Coronary artery (tissue), 2 donors: ENCODE results near the gene WNK2.
A peak's percentile ranks its signal among the peaks of the same experiment; 100 is the strongest.

Source experiments
- DNase-seq: peaks from one replicate; pipeline ENCODE4 v3.0.0-alpha.2; 2017; ENCODE audit warnings: low spot score
- H3K27ac ChIP-seq, 2 donors: fragments of 200-600 bp; sonication (generic); one replicate each; pipeline ENCODE4 v1.5.1; 2016 to 2019
- H3K4me3 ChIP-seq: fragments of 200-600 bp; sonication (generic); 2 replicates; pipeline ENCODE4 v1.5.1; 2016; ENCODE audit warnings: mild to moderate bottlenecking, moderate library complexity
- TF ChIP-seq, protein P1 (sequence below): fragments of 200-600 bp; sonication (generic); IDR thresholded peaks from one replicate; pipeline ENCODE4 v1.5.1; 2019; ENCODE audit warnings: antibody characterized with exemption

Gene WNK2

GRCh38 chr9:93315118-93315517 lies 131.2 kb downstream of the WNK2 start:
- no peak overlapping the region for H3K27ac ChIP-seq
- TF ChIP-seq, protein P1, sequence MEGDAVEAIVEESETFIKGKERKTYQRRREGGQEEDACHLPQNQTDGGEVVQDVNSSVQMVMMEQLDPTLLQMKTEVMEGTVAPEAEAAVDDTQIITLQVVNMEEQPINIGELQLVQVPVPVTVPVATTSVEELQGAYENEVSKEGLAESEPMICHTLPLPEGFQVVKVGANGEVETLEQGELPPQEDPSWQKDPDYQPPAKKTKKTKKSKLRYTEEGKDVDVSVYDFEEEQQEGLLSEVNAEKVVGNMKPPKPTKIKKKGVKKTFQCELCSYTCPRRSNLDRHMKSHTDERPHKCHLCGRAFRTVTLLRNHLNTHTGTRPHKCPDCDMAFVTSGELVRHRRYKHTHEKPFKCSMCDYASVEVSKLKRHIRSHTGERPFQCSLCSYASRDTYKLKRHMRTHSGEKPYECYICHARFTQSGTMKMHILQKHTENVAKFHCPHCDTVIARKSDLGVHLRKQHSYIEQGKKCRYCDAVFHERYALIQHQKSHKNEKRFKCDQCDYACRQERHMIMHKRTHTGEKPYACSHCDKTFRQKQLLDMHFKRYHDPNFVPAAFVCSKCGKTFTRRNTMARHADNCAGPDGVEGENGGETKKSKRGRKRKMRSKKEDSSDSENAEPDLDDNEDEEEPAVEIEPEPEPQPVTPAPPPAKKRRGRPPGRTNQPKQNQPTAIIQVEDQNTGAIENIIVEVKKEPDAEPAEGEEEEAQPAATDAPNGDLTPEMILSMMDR: no peak
- H3K4me3 ChIP-seq: no peak overlapping the region
- peak; percentile 22 for DNase-seq

GRCh38 chr9:93315960-93316359 lies 132.0 kb downstream of the WNK2 start:
- H3K4me3 ChIP-seq: no peak overlapping the region
- no peak overlapping the region for H3K27ac ChIP-seq
- TF ChIP-seq, protein P1: no peak
- DNase-seq: no peak

- Histone ChIP-seq H3K27ac (no peak overlapping the region), H3K4me3 (no peak overlapping the region)
- TF ChIP-seq, protein P1: no peak
- no peak for DNase-seq
These were observed 133.0 kb downstream of the WNK2 start for GRCh38 chr9:93316726-93317494.

DNA sequence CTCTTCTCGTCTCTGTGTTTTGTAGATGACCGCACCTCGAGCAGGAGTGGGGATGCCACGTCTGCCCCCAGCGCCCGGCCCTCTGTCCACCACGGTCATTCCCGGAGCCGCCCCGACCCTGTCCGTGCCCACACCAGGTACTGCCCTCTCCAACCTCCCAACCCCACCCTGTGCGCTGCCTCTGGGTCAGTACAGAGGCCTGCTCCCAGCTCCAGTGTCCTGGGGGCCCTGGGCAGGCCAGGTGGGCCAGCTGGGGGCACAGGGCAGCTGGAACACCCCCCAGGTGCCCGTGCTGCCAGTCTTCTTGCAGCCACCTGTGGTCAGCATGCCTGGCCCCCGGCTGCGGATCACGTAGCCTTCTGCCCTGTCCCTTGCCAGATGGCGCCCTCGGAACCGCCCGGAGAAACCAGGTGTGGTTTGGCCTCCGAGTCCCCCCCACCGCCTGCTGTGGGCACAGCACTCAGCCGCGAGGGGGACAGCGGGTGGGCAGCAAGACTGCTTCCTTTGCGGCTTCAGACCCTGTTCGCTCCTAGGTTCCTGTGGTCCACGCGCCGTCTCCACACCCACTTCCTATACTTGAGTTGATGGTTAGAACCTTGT lies 133.7 kb downstream of the WNK2 start:
- no peak for DNase-seq
- no peak overlapping the region for H3K4me3 ChIP-seq
- H3K27ac ChIP-seq: no peak overlapping the region
- TF ChIP-seq, protein P1: no peak

- H3K27ac ChIP-seq: no peak overlapping the region
- H3K4me3 ChIP-seq: no peak overlapping the region
- no peak for DNase-seq
These were observed 134.5 kb downstream of the WNK2 start for GRCh38 chr9:93318480-93318879.

DNA sequence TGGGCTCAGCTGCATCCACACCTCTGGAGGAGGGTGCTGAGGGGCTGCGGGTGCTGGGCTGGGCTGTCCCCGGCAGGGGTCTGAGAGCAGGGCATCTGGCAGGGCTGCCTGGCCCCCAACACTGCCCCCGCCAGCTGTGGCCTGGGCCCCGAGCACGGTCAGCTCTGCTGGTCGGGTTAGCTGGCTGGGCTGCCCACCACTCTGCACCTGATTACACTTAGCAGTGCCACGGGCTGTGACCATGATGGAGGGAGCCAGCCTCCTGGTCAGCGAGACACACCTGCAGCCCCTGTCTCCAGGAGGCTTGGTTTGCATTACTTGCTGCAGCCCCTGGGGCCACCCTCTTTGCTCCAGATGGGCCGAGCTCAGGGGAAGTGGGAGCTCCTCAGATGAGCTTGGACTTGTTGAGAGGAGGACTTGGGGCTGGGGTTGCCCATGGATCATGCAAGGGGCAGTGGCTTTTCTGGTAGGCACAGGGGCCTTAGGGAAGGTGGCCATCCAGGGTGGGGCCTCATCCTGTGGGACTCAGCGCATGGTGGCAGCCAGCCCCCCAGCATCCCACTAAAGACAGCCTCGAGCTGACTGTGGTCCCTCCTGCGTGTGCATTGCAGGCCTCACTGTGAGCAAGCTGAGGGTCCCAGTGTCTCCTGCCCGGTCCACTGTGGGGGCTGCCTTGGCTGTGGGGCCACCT lies 135.5 kb downstream of the WNK2 start:
- H3K4me3 ChIP-seq: no peak overlapping the region
- TF ChIP-seq, protein P1: no peak
- DNase-seq: no peak
- H3K27ac ChIP-seq: no peak overlapping the region

More at GRCh38 chr9:93318480-93318879, 134.5 kb downstream of the WNK2 start:
- TF ChIP-seq, protein P1: no peak
